Tibial artery (tissue), 4 donors: ENCODE measurements around the gene ZNF277.

Source experiments
- DNase-seq, 2 donors: peaks; one replicate each; pipeline ENCODE4 v3.0.0-alpha.2; 2019
- H3K27ac ChIP-seq, 2 donors: fragments of 200-600 bp; sonication (generic) in 1 of 2; 1 replicate in 1 of 2; 2 replicates in 1 of 2; pipeline ENCODE4 v1.5.1; 2018 to 2019; ENCODE audit warnings: mild to moderate bottlenecking in 1 of 2
- H3K27me3 ChIP-seq, 2 donors: fragments of 200-600 bp; sonication (generic) in 1 of 2; one replicate each; pipeline versions ENCODE4 v1.5.1 to v1.6.0; 2016 to 2019
- H3K36me3 ChIP-seq, 3 donors: fragments of 200-600 bp; sonication (generic) in 2 of 3; one replicate each; pipeline ENCODE4 v1.5.1; 2016 to 2019; ENCODE audit warnings: mild to moderate bottlenecking in 2 of 3
- H3K4me1 ChIP-seq, 4 donors: fragments of 200-600 bp; sonication (generic) in 2 of 4; 1 replicate in 3 of 4; 2 replicates in 1 of 4; pipeline ENCODE4 v1.5.1; 2016 to 2019
- H3K4me3 ChIP-seq, 2 donors: fragments of 200-600 bp; sonication (generic) in 1 of 2; 1 replicate in 1 of 2; 2 replicates in 1 of 2; pipeline ENCODE4 v1.5.1; 2018 to 2019; ENCODE audit warnings: mild to moderate bottlenecking in 2 of 2
- H3K9me3 ChIP-seq, 3 donors: fragments of 200-600 bp; sonication (generic) in 1 of 3; one replicate each; pipeline ENCODE4 v1.5.1; 2016 to 2019
- CTCF ChIP-seq, 2 experiments: fragments of 200-600 bp in 1 of 2; fragments of 450-650 bp in 1 of 2; IDR thresholded peaks; one replicate each; pipeline ENCODE4 v1.5.1; 2017 to 2019; ENCODE audit warnings: antibody characterized with exemption in 2 of 2, mild to moderate bottlenecking in 1 of 2, moderate library complexity in 1 of 2
- intact Hi-C: fragments of 100-400 bp; cut with DNase I; formaldehyde crosslinking; loops from one replicate; pipeline ENCODE4 v1.15.0; 2023; ENCODE audit warnings: low total_unique reads

ZNF277 gene

GRCh38 chr7:112347088-112347487, 140.6 kb downstream of the ZNF277 start:
- no peaks in the 10 kb centered on the region for H3K4me1 ChIP-seq
- no peak overlapping the region for H3K27ac ChIP-seq
- intact Hi-C loops, result no loop called here
- H3K4me3 ChIP-seq, result no peak overlapping the region
- peaks cover 20 to 45% (median 24%) of the 10 kb centered on the region in 3 donors for H3K36me3 ChIP-seq
- TF ChIP-seq CTCF (IDR thresholded peaks at IDR 0.05), result no peak
- DNase-seq, result no peak
- H3K27me3 ChIP-seq, result no peaks in the 10 kb centered on the region
- peaks cover 0 to 10% (median 4%) of the 10 kb centered on the region in 3 donors for H3K9me3 ChIP-seq

- H3K9me3 ChIP-seq, result peaks cover 0 to 10% (median 4%) of the 10 kb centered on the region in 3 donors
- intact Hi-C loops, result no loop called here
- TF ChIP-seq CTCF (IDR thresholded peaks at IDR 0.05), result no peak
- DNase-seq, result no peak
- H3K4me3 ChIP-seq, result no peak overlapping the region
- H3K4me1 ChIP-seq, result no peaks in the 10 kb centered on the region
- H3K27ac ChIP-seq, result no peak overlapping the region
- no peaks in the 10 kb centered on the region for H3K27me3 ChIP-seq
- H3K36me3 ChIP-seq, result peaks cover 0 to 11% (median 0%) of the 10 kb centered on the region in 3 donors
Observed at GRCh38 chr7:112350585-112350984, 144.1 kb downstream of the ZNF277 start.

- TF ChIP-seq CTCF (IDR thresholded peaks at IDR 0.05), result no peak
- Histone ChIP-seq H3K27me3 (no peaks in the 10 kb centered on the region), H3K4me1 (no peaks in the 10 kb centered on the region), H3K9me3 (peaks cover 0 to 6% (median 0%) of the 10 kb centered on the region in 3 donors), H3K27ac (no peak overlapping the region), H3K36me3 (no peaks in the 10 kb centered on the region), H3K4me3 (no peak overlapping the region)
- intact Hi-C loops, result no loop called here
- DNase-seq, result no peak
Observed at GRCh38 chr7:112356596-112356995, 150.1 kb downstream of the ZNF277 start.

GRCh38 chr7:112357136-112357535, 150.6 kb downstream of the ZNF277 start:
- Histone ChIP-seq H3K36me3 (no peaks in the 10 kb centered on the region), H3K27me3 (no peaks in the 10 kb centered on the region), H3K4me3 (no peak overlapping the region), H3K9me3 (peaks cover 0 to 6% (median 0%) of the 10 kb centered on the region in 3 donors), H3K27ac (no peak overlapping the region), H3K4me1 (no peaks in the 10 kb centered on the region)
- intact Hi-C loops, result no loop called here
- no peak for TF ChIP-seq CTCF (IDR thresholded peaks at IDR 0.05)
- no peak for DNase-seq

GRCh38 chr7:112358513-112358912, 152.0 kb downstream of the ZNF277 start:
- H3K9me3 ChIP-seq, result peaks cover 0 to 6% (median 0%) of the 10 kb centered on the region in 3 donors
- no peaks in the 10 kb centered on the region for H3K4me1 ChIP-seq
- no peak for TF ChIP-seq CTCF (IDR thresholded peaks at IDR 0.05)
- no peak overlapping the region for H3K4me3 ChIP-seq
- H3K36me3 ChIP-seq, result no peaks in the 10 kb centered on the region
- DNase-seq, result no peak
- no peaks in the 10 kb centered on the region for H3K27me3 ChIP-seq
- H3K27ac ChIP-seq, result no peak overlapping the region
- intact Hi-C loops, result no loop called here

GRCh38 chr7:112359086-112359485, 152.6 kb downstream of the ZNF277 start:
- peaks cover 0 to 6% (median 0%) of the 10 kb centered on the region in 3 donors for H3K9me3 ChIP-seq
- no peak for DNase-seq
- no peaks in the 10 kb centered on the region for H3K27me3 ChIP-seq
- no peak overlapping the region for H3K27ac ChIP-seq
- no peaks in the 10 kb centered on the region for H3K36me3 ChIP-seq
- intact Hi-C loops, result no loop called here
- no peak for TF ChIP-seq CTCF (IDR thresholded peaks at IDR 0.05)
- no peak overlapping the region for H3K4me3 ChIP-seq
- H3K4me1 ChIP-seq, result no peaks in the 10 kb centered on the region
